ENCODE data around the gene GAL3ST2. TPM values are rescaled to one million over a fixed set of nuclear protein-coding genes. Genes with fewer than 3 reads are reported as not detected.

Gene GAL3ST2
- total RNA-seq, 1 donor = 0.43 TPM

- no peak for DNase-seq (ENCODE audit: low read depth)
- TF ChIP-seq CTCF (IDR thresholded peaks at IDR 0.05; ENCODE audit: insufficient read depth, low read depth, low read length) = no peak
- no peak overlapping the region for H3K4me3 ChIP-seq (ENCODE audit: low read depth, low read length)
Measured at GRCh38 chr2:241810307-241811200, 33.9 kb downstream of the GAL3ST2 start.

- DNase-seq (ENCODE audit: low read depth) = no peak
Measured at GRCh38 chr2:241811201-241811951, 34.8 kb downstream of the GAL3ST2 start.

GRCh38 chr2:241811952-241812729 is 35.5 kb downstream of the GAL3ST2 start:
- H3K4me3 ChIP-seq (ENCODE audit: low read depth, low read length) = no peak overlapping the region
- DNase-seq (ENCODE audit: low read depth) = no peak
- TF ChIP-seq CTCF (IDR thresholded peaks at IDR 0.05; ENCODE audit: insufficient read depth, low read depth, low read length) = no peak

More at GRCh38 chr2:241811201-241811951, 34.8 kb downstream of the GAL3ST2 start:
- TF ChIP-seq CTCF (IDR thresholded peaks at IDR 0.05; ENCODE audit: insufficient read depth, low read depth, low read length) = no peak
- H3K4me3 ChIP-seq (ENCODE audit: low read depth, low read length) = no peak overlapping the region

- H3K4me3 ChIP-seq (ENCODE audit: low read depth, low read length) = no peak overlapping the region
- no peak for DNase-seq (ENCODE audit: low read depth)
- TF ChIP-seq CTCF (IDR thresholded peaks at IDR 0.05; ENCODE audit: insufficient read depth, low read depth, low read length) = no peak
Measured at GRCh38 chr2:241812730-241813643, 36.4 kb downstream of the GAL3ST2 start.

- no peak overlapping the region for H3K4me3 ChIP-seq (ENCODE audit: low read depth, low read length)
- no peak for TF ChIP-seq CTCF (IDR thresholded peaks at IDR 0.05; ENCODE audit: insufficient read depth, low read depth, low read length)
- no peak for DNase-seq (ENCODE audit: low read depth)
Measured at GRCh38 chr2:241813644-241814392, 37.2 kb downstream of the GAL3ST2 start.

Data from fibroblast of villous mesenchyme (primary cell).